Endothelial cell of umbilical vein (primary cell): ENCODE data around the gene RNF5. TPM values are rescaled to one million over a fixed set of nuclear protein-coding genes. Genes with fewer than 3 reads are reported as not detected.

Experiments used
- BruUV-seq: library from RNA; stranded (reverse); fragments of 400-500 nt; replicated peaks from 2 replicates; lab custom pipeline; 2021; lab: Mats Ljungman, UMichigan
- CTCF ChIA-PET: fragments of 300-600, 350-600 bp; sonication (Branson Sonifier 250); formaldehyde crosslinking; loops from one replicate; lab custom pipeline; 2021; ENCODE audit warnings: antibody characterized with exemption, inconsistent platforms; lab: Charles Lee
- POLR2A ChIA-PET: fragments of 300-600, 350-600 bp; sonication (Branson Sonifier 250); formaldehyde crosslinking; loops from one replicate; lab custom pipeline; 2021; ENCODE audit warnings: antibody characterized with exemption, inconsistent platforms; lab: Charles Lee
- DNase-seq: peaks from one replicate; pipeline ENCODE4 v3.0.0-alpha.2; 2011; ENCODE audit warnings: low read depth, low spot score
- FAIRE-seq: peaks from 2 replicates; lab custom pipeline; 2011; peaks lifted over from hg19 to GRCh38; lab: Jason Lieb, UNC
- H2AFZ ChIP-seq: 2 replicates; pipeline ENCODE4 v1.6.0; 2012; ENCODE audit warnings: low read depth, low read length, control low read depth, inconsistent platforms
- H3K27ac ChIP-seq: 2 replicates; pipeline ENCODE4 v1.5.1; 2011; ENCODE audit warnings: low read depth, mild to moderate bottlenecking, control low read depth, low read length, moderate library complexity; ENCODE audit not compliant: insufficient read depth
- H3K27me3 ChIP-seq, 2 experiments: 2 replicates each; pipeline versions ENCODE4 v1.6.0 to v1.6.1; 2011; ENCODE audit warnings: low read length in 2 of 2, mixed read lengths in 1 of 2; ENCODE audit not compliant: control insufficient read depth in 2 of 2, insufficient read depth in 2 of 2
- H3K36me3 ChIP-seq, 2 experiments: 2 replicates in 1 of 2; 3 replicates in 1 of 2; pipeline ENCODE4 v1.5.1; 2011; ENCODE audit warnings: low read length in 2 of 2, mild to moderate bottlenecking in 1 of 2, moderate library complexity in 1 of 2; ENCODE audit not compliant: control insufficient read depth in 2 of 2, insufficient read depth in 2 of 2; ENCODE audit errors: extremely low read depth in 1 of 2
- H3K4me1 ChIP-seq: 3 replicates; pipeline ENCODE4 v1.5.1; 2011; ENCODE audit warnings: mild to moderate bottlenecking, low read length; ENCODE audit not compliant: control insufficient read depth, insufficient read depth; ENCODE audit errors: extremely low read depth
- H3K4me2 ChIP-seq: 2 replicates; pipeline ENCODE4 v1.6.1; 2011; ENCODE audit warnings: low read length, control low read depth, mixed read lengths; ENCODE audit not compliant: insufficient read depth
- H3K4me3 ChIP-seq, 3 experiments: fragments of 200-600 bp in 1 of 3; sonication (generic), shearing (Covaris generic) in 1 of 3; replicated peaks in 1 of 3; 2 replicates each; pipeline ENCODE4 v1.5.1; 2011 to 2016; ENCODE audit warnings: control low read depth in 3 of 3, low read length in 3 of 3, mild to moderate bottlenecking in 2 of 3, inconsistent platforms in 1 of 3, low read depth in 1 of 3, moderate library complexity in 1 of 3; ENCODE audit not compliant: insufficient read depth in 1 of 3
- H3K79me2 ChIP-seq: 2 replicates; pipeline ENCODE4 v1.6.0; 2012; ENCODE audit warnings: low read length, inconsistent platforms; ENCODE audit not compliant: control insufficient read depth, insufficient read depth
- H3K9ac ChIP-seq: replicated peaks from 2 replicates; pipeline ENCODE3; 2011; ENCODE audit warnings: low read length, control low read depth; ENCODE audit not compliant: insufficient read depth; ENCODE audit errors: extremely low read depth
- H3K9me1 ChIP-seq: replicated peaks from 3 replicates; pipeline ENCODE4 v1.6.0; 2011; ENCODE audit warnings: mild to moderate bottlenecking, low read length; ENCODE audit not compliant: control insufficient read depth, insufficient read depth; ENCODE audit errors: extremely low read depth
- H3K9me3 ChIP-seq: replicated peaks from 2 replicates; pipeline ENCODE4 v1.5.1; 2012; ENCODE audit warnings: low read length, inconsistent platforms; ENCODE audit not compliant: control insufficient read depth, insufficient read depth
- H4K20me1 ChIP-seq: replicated peaks from 2 replicates; pipeline ENCODE3; 2011; ENCODE audit warnings: mild to moderate bottlenecking, low read length; ENCODE audit not compliant: control insufficient read depth, insufficient read depth; ENCODE audit errors: extremely low read depth
- CTCF ChIP-seq, 2 donors: IDR thresholded peaks; 1 replicate in 1 of 2; 2 replicates in 1 of 2; pipeline ENCODE4 v1.5.1; 2011; ENCODE audit warnings: low read length in 2 of 2, mild to moderate bottlenecking in 2 of 2, moderate library complexity in 2 of 2, control low read depth in 1 of 2, inconsistent platforms in 1 of 2, low read depth in 1 of 2; ENCODE audit not compliant: insufficient read depth in 1 of 2; ENCODE audit errors: extremely low read depth in 1 of 2
- FOS ChIP-seq: IDR thresholded peaks from 2 replicates; pipeline ENCODE4 v1.6.1; 2011; ENCODE audit warnings: mild to moderate bottlenecking, low read length, moderate library complexity, borderline replicate concordance; ENCODE audit not compliant: insufficient read depth
- GATA2 ChIP-seq: IDR thresholded peaks from 2 replicates; pipeline ENCODE4 v1.7.0; 2011; ENCODE audit warnings: low read depth, mild to moderate bottlenecking, moderate library complexity, mixed read lengths, low read length; ENCODE audit not compliant: insufficient read length, insufficient read depth
- JUN ChIP-seq: IDR thresholded peaks from 2 replicates; pipeline ENCODE4 v1.6.1; 2011; ENCODE audit warnings: borderline replicate concordance, low read depth; ENCODE audit not compliant: insufficient read length, insufficient read depth
- MYC ChIP-seq: IDR thresholded peaks from one replicate; pipeline ENCODE4 v1.6.1; 2011; ENCODE audit warnings: mild to moderate bottlenecking, low read depth, low read length
- POLR2A ChIP-seq: IDR thresholded peaks from 2 replicates; pipeline ENCODE4 v1.6.1; 2012; ENCODE audit warnings: low read depth, mild to moderate bottlenecking, control low read depth, low read length
- dilution Hi-C: fragments of 300-500 bp; cut with MboI; formaldehyde crosslinking; loops from one replicate; pipeline ENCODE4 v1.15.0; 2019; ENCODE audit warnings: low sequenced_read_pairs; ENCODE audit not compliant: extremely low pct_ligation_motif_present
- intact Hi-C: fragments of 100-400 bp; cut with micrococcal nuclease; formaldehyde crosslinking; loops from one replicate; pipeline ENCODE4 v1.10.0; 2022
- polyA plus RNA-seq, 4 experiments: library from polyadenylated mRNA; depleted of rRNA in 3 of 4; stranded (reverse) in 3 of 4; unstranded in 1 of 4; fragments of >200 nt; gene quantifications; 2 replicates each; pipeline versions ENCODE4 v1.2.1 to v1.2.3, GENCODE V29; 2011 to 2012; ENCODE audit warnings: missing spikeins in 1 of 4
- total RNA-seq: library from RNA; stranded (reverse); gene quantifications from 2 replicates; pipeline ENCODE4 v1.2.3, GENCODE V29; 2021

RNF5 gene
- total and polyA plus RNA-seq, 2 donors (not counting 3 experiments of a cell fraction or from before 2014, with no cell fraction given) = 49.2 to 100 TPM

DNA sequence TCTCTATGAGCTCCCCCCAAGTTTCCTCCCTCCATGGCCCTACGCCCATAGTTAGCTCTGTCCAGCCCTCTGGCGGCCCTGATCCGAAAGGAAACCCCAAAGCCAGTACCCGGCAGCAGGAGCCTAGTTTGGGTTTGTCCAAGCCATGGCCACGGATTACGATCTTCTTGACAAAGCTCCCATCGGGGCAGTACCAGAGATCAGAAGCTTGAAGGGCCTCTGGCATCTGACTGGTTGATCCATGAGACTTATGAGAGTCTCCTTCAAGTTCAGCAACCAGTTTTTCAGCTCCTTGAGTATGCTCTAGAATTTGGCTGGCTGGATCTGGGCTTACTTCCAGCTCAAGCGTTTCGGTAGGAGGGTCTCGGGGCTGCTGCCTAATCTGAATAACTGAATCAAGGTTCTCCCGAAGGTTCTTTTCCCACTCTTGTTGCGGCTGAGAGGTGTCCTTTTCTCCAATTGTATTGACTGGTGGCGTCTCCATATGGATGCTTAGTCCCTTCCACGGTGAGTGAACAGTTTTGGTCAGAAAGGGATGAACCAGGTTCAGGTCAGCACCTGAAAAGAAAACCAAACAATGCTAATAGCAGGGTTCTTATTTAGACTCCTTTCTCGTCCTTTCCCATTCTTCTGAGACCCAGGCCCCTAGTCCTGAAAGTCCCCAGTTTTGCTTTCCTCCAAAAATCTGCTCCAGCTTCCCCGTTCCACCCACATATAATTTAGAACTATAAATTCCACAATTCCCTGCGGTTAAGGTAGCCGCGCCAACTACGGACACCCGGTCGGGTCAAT lies 48.7 kb upstream of the RNF5 start:
- TF ChIP-seq CTCF (IDR thresholded peaks at IDR 0.05; ENCODE audit: extremely low read depth in 1 of 2, insufficient read depth in 1 of 2, low read depth in 1 of 2, low read length in 2 of 2) (no peak), JUN (no peak), POLR2A (no peak), MYC (no peak), GATA2 (no peak), FOS (no peak)
- H3K4me3 ChIP-seq = peak overlapping the region; percentile 78 to 89 (median 84)
- H3K9me1 ChIP-seq = no peaks in the 10 kb centered on the region
- ChIA-PET CTCF (interaction anchor here (0.8 to 3.5 kb wide), 10 partner anchors 10 to 709 kb away, joined by 3 to 17 read pairs (median 4); partner anchors contain the start of genes EGFL8, GPSM3 and TAP2), POLR2A (interaction anchor here (1.1 kb wide), 1 partner anchor 66 kb away, joined by 5 read pairs; no protein-coding TSS in a partner anchor)
- dilution Hi-C loops = no loop called here
- FAIRE-seq (no peak), DNase-seq (no peak)
- peak overlapping the region; percentile 95 for H3K4me2 ChIP-seq
- intact Hi-C loops = loop anchor here (1.0 kb wide), 3 partner anchors 25 to 66 kb away; partner anchors contain the start of genes AGPAT1 and PPT2
- peaks cover 0 to 11% of the 10 kb centered on the region in 2 experiments for H3K36me3 ChIP-seq
- H3K27ac ChIP-seq = peak overlapping the region; percentile 51
- peaks cover 20% of the 10 kb centered on the region for H3K4me1 ChIP-seq
- no peaks in the 10 kb centered on the region for H3K9me3 ChIP-seq
- H3K79me2 ChIP-seq = peaks cover 11% of the 10 kb centered on the region
- peaks cover 0 to 2% of the 10 kb centered on the region in 2 experiments for H3K27me3 ChIP-seq
- BruUV-seq = TSS peak; percentile 40
- H4K20me1 ChIP-seq = no peaks in the 10 kb centered on the region
- peak overlapping the region; percentile 74 for H3K9ac ChIP-seq
- peak overlapping the region; percentile 86 for H2AFZ ChIP-seq
